ENCODE results near the gene CXCL8.

DNA sequence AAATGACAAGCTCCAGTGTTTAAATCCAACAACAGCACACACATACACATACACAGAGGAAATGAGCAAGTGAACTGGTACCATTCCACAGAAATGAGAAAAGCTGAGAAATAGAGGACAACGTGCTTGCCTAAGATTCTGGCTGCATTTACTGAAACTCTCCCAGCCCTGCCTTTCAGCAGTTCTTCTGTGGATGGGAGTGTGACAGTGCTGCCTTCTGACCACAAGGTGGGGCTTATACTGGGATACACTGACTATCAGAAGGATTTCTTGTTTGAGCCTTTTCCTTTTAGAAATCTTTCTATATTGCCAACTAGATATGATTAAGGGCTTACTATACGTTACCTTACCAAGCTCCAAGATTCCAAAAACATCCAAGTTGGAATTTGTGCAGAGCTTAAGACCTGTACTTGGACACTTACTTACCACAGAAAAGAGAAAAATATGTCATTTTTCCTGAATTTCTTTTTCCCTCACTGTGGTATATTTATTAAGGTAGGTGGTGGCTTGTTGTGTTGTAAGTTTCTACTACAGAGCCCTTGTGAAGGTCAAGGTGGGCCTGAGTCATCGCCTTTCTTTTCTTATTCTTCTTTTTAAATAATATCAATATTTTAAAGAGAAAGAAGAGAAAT is 10.7 kb upstream of the CXCL8 start:
- TF ChIP-seq, protein P1, sequence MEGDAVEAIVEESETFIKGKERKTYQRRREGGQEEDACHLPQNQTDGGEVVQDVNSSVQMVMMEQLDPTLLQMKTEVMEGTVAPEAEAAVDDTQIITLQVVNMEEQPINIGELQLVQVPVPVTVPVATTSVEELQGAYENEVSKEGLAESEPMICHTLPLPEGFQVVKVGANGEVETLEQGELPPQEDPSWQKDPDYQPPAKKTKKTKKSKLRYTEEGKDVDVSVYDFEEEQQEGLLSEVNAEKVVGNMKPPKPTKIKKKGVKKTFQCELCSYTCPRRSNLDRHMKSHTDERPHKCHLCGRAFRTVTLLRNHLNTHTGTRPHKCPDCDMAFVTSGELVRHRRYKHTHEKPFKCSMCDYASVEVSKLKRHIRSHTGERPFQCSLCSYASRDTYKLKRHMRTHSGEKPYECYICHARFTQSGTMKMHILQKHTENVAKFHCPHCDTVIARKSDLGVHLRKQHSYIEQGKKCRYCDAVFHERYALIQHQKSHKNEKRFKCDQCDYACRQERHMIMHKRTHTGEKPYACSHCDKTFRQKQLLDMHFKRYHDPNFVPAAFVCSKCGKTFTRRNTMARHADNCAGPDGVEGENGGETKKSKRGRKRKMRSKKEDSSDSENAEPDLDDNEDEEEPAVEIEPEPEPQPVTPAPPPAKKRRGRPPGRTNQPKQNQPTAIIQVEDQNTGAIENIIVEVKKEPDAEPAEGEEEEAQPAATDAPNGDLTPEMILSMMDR (IDR thresholded peaks at IDR 0.05): peak; percentile 55 to 79 (median 69)
- TF ChIP-seq POLR2A (IDR thresholded peaks at IDR 0.05): no peak
